Activated naive CD4-positive, alpha-beta T cell treated with anti-CD3 and anti-CD28 coated beads, Interleukin-2, amount 50 U/mL, for 24 hours (primary cell): ENCODE results near the gene SOST.
A peak's percentile ranks its signal among the peaks of the same experiment; 100 is the strongest.

Experiments used
- H3K27ac Mint-ChIP-seq: one replicate; pipeline ENCODE4 v1.8.0; 2021; ENCODE audit warnings: mild to moderate bottlenecking, mixed read lengths
- H3K27me3 Mint-ChIP-seq: one replicate; pipeline ENCODE4 v1.8.0; 2021; ENCODE audit warnings: mixed read lengths
- H3K36me3 Mint-ChIP-seq: one replicate; pipeline ENCODE4 v1.8.0; 2021; ENCODE audit warnings: mixed read lengths
- H3K4me1 Mint-ChIP-seq: one replicate; pipeline ENCODE4 v1.8.0; 2021; ENCODE audit warnings: mixed read lengths
- H3K4me3 Mint-ChIP-seq: one replicate; pipeline ENCODE4 v1.8.0; 2021; ENCODE audit warnings: mild to moderate bottlenecking, mixed read lengths
- H3K9me3 Mint-ChIP-seq: one replicate; pipeline ENCODE4 v1.8.0; 2021; ENCODE audit warnings: mixed read lengths

Gene SOST

DNA sequence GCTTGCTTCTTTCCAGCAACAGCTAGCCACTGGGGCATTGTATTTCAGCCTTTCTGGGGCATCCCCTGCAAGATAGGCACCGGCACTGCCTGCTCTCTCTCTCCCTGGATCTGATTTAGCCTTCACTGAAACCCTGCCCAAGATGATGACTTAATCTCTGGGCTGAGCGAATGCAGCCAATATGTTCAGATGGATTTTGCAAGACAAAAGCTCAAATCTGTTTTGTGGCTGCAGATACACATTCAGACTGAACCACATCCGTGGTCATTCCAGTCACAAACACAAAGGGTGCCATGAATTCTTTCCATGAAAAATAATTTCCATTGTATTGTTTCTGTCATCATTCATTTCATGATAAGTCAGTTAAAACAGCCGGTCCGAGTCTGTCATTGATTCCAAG lies 24.2 kb downstream of the SOST start:
- no peaks in the 10 kb centered on the region for H3K36me3 Mint-ChIP-seq
- no peak overlapping the region for H3K4me3 Mint-ChIP-seq
- no peaks in the 10 kb centered on the region for H3K4me1 Mint-ChIP-seq
- no peak overlapping the region for H3K27ac Mint-ChIP-seq
- H3K9me3 Mint-ChIP-seq: no peaks in the 10 kb centered on the region
- H3K27me3 Mint-ChIP-seq: peaks cover 1% of the 10 kb centered on the region

DNA sequence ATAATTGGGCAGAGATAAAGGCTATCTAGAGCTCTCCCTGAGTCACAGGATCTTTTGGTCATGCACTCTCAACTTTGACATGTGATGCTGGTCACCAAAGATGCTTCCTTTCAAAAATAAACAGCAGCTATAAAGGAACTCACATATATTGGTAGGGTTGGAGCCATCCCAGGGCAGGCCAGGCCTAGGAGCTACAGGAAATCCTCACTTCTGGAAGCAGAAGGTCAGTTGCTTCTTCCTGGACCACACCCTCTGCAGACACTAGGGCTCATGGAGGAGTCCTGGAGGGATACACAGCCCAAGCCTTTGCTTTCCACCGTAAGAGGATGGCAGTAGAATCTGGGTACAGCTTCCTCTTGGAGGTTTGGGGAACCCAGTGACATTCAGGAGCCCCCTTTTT lies 24.6 kb downstream of the SOST start:
- H3K4me3 Mint-ChIP-seq: no peak overlapping the region
- H3K4me1 Mint-ChIP-seq: no peaks in the 10 kb centered on the region
- H3K27me3 Mint-ChIP-seq: peaks cover 1% of the 10 kb centered on the region
- no peak overlapping the region for H3K27ac Mint-ChIP-seq
- H3K9me3 Mint-ChIP-seq: no peaks in the 10 kb centered on the region
- no peaks in the 10 kb centered on the region for H3K36me3 Mint-ChIP-seq

DNA sequence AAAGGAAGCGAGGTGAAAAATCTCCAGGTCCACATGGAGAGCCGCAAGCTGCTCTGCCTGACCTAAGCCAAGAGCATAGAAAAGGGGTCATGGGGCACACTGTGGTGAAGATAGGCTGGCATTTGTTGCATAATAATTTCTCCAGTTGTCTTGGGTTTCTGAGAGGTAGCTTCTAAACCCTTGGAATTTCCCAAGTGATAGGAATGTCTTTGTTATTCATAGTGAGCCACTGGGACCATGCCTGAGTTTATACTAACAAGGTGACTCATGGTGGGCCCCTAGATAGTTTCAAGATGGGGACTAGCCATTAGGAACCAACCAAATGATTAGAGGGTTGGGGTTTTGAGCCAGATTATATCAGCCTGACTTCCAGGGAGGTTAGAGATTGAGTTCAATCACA lies 25.6 kb downstream of the SOST start:
- H3K9me3 Mint-ChIP-seq: no peaks in the 10 kb centered on the region
- no peaks in the 10 kb centered on the region for H3K27me3 Mint-ChIP-seq
- no peak overlapping the region for H3K4me3 Mint-ChIP-seq
- no peaks in the 10 kb centered on the region for H3K4me1 Mint-ChIP-seq
- H3K36me3 Mint-ChIP-seq: no peaks in the 10 kb centered on the region
- H3K27ac Mint-ChIP-seq: no peak overlapping the region

DNA sequence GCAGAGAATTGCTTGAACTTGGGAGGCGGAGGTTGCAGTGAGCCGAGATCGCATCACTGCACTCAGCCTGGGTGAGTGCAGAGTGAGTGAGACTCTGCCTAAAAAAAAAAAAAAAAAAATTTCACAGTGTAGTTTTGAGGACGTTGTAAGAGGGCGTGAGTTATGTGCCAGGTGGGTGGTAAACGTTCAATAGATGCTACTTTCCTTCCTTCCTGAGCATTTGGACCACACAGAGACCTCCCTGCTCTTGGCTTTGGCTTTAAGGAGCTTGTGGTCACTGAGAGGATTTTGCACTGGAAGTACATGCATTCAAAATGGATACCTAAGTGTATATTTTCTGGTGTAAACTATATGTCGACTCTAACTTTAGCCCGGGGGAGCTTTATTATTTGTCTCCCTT lies 30.5 kb downstream of the SOST start:
- no peaks in the 10 kb centered on the region for H3K9me3 Mint-ChIP-seq
- H3K27me3 Mint-ChIP-seq: no peaks in the 10 kb centered on the region
- H3K27ac Mint-ChIP-seq: no peak overlapping the region
- H3K4me3 Mint-ChIP-seq: no peak overlapping the region
- no peaks in the 10 kb centered on the region for H3K36me3 Mint-ChIP-seq
- no peaks in the 10 kb centered on the region for H3K4me1 Mint-ChIP-seq

DNA sequence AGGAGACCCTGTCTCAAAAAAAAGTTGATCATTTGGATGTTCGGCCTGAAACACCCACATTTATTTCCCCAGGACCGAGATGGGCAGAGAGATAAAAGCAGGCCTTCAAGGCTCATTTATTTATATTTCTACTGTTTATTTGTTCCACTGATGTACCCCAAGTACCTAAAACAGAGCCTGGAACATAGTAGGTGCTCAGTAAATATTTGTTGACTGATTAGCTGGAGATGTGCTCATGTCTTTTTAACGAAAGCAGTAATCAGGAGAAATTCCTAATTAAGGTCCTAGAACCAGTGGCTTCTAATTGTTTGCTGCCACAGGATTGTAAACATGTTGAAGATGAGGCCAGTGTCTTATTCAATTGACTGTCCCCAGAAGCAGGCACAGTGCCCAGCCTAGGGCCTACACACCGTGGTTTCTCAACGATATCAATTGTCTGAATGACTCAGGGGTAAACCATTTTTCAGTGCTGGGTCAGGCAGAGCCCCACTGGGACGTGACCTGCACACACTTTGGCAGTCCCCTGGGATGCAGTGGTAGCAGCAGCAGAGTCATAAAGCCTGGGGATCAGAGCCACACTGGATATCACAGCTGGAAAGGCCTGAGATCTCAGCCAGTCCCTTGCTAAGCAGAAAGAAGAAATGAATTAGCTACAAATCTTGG lies 34.8 kb downstream of the SOST start:
- Mint-ChIP-seq H3K9me3 (no peaks in the 10 kb centered on the region), H3K36me3 (no peaks in the 10 kb centered on the region), H3K4me1 (peaks cover 14% of the 10 kb centered on the region), H3K27me3 (no peaks in the 10 kb centered on the region), H3K27ac (peak overlapping the region; percentile 30), H3K4me3 (no peak overlapping the region)

DNA sequence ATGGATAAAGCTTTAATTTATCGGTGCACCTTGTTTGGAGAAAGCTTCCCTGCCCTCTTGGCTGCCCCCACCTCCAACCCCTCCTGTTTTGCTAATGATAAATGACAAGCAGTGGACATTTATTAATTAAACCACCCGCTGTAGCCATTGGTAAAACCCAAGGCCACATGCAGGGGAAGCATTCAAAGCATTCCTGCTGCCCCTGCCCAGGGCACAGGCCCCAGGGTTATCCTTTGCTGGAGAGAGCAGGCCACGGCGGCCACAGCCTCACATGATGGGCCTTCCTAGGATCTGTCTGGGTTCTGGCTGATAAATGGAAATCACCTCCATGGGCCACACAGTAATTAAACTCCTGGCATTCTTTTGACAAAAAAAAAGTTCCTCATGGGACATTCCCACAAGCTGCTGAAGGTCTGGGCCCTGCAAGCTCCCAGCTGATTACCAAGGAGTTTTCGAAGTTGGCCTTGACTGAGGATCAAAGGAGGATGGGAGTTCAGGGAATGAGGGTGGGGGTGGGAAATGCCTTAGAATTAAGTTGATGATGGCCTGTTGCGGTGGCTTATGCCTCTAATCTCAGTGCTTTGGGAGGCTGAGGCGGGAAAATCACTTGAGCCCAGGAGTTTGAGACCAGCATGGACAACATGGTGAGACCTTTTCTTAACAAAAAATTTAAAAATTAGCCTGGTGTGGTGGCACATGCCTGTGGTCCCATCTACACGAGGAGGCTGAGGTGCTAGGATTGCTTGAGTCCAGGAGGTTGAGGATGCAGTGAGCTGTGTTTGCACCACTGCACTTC lies 35.5 kb downstream of the SOST start:
- Mint-ChIP-seq H3K4me3 (no peak overlapping the region), H3K27me3 (no peaks in the 10 kb centered on the region), H3K9me3 (no peaks in the 10 kb centered on the region), H3K4me1 (peaks cover 14% of the 10 kb centered on the region), H3K36me3 (no peaks in the 10 kb centered on the region), H3K27ac (no peak overlapping the region)

DNA sequence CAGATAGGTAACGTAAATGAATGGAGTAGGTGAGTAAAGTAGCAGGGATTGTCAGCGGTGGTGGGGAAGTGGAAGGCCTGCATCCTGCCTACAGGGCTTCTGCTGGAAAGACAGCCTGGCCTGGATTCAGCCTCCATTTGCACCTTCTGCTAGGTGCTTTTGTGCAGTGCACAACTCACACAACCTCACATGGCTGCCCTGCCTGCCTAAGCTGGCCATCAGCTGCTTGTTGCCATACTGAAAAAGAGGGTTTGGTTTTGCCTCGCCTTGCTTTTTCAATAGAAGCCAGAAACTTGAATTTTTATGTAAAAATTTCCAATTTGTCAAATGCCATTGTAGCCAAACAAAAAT lies 36.3 kb downstream of the SOST start:
- Mint-ChIP-seq H3K9me3 (no peaks in the 10 kb centered on the region), H3K27ac (no peak overlapping the region), H3K36me3 (no peaks in the 10 kb centered on the region), H3K27me3 (no peaks in the 10 kb centered on the region), H3K4me1 (peaks cover 14% of the 10 kb centered on the region), H3K4me3 (peak overlapping the region; percentile 44)

DNA sequence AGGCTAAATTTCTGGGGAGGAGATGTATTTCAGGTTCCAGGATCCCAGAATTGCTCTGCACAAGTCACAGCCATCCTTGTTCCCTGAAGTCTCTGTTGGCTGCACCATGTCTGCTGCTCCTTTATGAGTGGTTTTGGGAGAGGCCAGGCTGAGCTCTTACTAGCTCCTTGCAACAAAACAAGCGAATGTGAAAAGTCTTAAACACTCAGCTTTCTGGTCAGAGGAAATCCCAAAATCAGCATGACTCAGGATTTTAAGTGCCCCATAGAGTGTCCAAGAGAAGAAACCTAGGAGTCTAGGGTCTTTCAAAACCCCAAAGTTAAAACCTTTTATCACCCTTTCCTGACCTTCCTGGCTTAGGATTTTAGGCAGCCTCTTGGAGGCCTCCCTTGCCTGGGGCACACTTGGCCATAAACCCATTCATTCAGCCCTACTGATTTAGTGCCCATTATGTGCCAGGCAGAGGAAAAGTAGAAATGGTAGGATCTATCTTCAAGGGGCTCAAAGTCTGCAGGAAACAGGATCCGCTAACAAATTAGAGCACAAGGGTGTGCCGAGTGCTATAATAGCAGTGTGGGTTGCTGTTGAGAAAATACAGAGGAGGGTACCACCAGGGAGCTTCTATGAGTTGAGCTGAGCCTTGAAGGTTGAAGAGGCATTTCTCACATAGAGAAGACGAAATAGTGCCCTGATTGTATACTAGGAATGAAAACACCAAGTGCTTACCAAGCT lies 36.9 kb downstream of the SOST start:
- peaks cover 14% of the 10 kb centered on the region for H3K4me1 Mint-ChIP-seq

DNA sequence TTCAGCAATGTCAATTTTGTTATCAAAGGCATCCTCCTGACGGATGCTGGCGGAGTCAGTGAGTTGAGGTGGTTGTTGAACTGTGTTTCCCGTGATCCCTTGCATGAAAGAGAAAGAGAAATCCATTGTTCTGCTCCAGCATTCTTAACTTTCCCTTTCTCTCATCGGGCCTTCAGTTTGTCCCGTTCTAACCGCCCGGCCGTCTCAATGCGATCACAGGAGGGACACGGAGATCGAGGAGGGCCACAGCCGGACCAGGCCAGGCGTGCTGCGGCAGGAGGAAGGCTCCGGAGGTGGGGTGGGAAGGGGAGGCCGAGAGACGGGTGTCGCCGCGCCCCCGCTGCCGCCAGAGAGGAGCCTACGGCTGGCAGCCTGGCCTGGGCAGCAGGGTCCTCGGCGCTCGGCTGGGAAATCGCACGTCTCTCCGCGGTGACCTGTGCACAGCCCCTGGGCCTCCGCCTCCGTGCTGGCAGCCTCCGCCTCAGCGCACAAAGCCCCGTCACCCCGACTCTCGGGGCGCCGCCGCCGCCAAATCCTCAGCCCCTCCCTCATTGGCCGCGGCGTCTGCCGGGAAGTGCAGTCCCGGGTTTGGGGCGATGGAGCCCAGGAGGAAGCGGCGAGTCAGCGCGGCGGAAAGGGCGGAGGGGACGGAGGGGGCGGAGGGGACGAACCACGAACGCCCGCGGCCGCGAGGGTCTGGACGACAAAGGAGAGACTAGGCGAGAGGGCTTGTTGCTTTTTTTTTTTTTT lies 38.1 kb downstream of the SOST start:
- Mint-ChIP-seq H3K27me3 (peaks cover 1% of the 10 kb centered on the region), H3K4me1 (peaks cover 14% of the 10 kb centered on the region), H3K9me3 (no peaks in the 10 kb centered on the region), H3K36me3 (no peaks in the 10 kb centered on the region), H3K27ac (peak overlapping the region; percentile 84), H3K4me3 (peak overlapping the region; percentile 92)

More for the DNA sequence above, 36.9 kb downstream of the SOST start:
- Mint-ChIP-seq H3K9me3 (no peaks in the 10 kb centered on the region), H3K27ac (peak overlapping the region; percentile 89), H3K4me3 (peak overlapping the region; percentile 92), H3K27me3 (peaks cover 1% of the 10 kb centered on the region), H3K36me3 (no peaks in the 10 kb centered on the region)

DNA sequence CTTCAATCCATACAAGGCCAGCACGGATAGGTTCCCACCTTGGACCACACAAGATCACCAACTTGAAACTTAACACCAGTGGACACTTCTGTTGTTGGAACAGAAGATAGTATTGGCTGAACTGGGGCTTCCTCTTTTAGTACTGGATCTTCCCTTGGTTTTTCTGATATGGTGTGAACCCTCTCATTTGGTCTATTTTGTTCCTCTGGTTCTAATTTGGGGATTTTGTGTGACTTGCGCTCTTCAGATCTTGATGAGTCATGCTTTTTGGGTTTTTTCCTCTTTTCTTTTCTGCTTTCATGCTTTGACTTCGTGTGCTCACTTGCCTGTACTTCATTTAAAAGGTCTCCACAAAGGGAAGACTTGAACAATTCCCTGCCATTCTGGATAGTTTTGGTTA lies 39.0 kb downstream of the SOST start:
- H3K4me1 Mint-ChIP-seq: peaks cover 15% of the 10 kb centered on the region
- no peaks in the 10 kb centered on the region for H3K36me3 Mint-ChIP-seq
- peak overlapping the region; percentile 92 for H3K4me3 Mint-ChIP-seq
- no peaks in the 10 kb centered on the region for H3K9me3 Mint-ChIP-seq
- peaks cover 2% of the 10 kb centered on the region for H3K27me3 Mint-ChIP-seq
- H3K27ac Mint-ChIP-seq: peak overlapping the region; percentile 80

DNA sequence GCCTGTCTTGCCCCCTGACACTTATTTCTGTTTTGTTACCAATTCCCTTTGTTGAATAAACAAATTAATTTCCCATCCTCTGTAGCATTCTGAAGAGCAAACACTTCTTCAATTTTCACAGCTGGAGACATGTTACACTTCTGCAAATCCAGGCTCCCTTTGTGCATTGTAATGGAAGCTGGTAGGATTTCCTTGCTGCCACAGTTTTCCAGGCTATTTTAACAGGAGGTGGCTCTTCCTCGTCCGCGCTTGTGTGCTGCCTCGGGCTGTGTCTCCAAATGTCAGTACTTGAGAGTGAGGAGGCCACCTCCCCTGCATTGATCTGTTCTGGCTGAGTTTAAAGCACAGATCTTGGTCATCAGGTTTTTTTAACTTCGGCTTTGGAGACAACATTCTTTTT lies 40.0 kb downstream of the SOST start:
- H3K36me3 Mint-ChIP-seq: no peaks in the 10 kb centered on the region
- H3K4me3 Mint-ChIP-seq: no peak overlapping the region
- peaks cover 21% of the 10 kb centered on the region for H3K4me1 Mint-ChIP-seq
- H3K27me3 Mint-ChIP-seq: peaks cover 8% of the 10 kb centered on the region
- no peaks in the 10 kb centered on the region for H3K9me3 Mint-ChIP-seq
- no peak overlapping the region for H3K27ac Mint-ChIP-seq

DNA sequence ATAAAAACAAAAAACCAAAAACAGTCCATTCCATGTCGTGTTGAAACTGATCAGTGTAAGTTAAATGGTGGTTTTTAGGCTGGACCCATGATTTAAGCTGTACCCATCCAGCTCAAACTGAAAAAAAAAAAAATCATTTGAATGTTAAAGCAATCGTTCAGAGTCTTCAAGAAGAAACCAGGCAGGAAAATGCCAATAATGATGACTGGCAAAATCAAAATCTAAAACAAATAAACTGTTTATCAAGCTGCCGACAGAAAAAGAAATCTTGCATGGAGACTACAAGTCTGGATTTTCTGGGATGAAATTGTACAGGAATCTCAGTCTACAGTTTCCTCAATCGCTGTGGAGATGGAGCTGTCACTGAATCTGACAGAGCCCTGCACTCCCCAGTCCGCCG lies 40.7 kb downstream of the SOST start:
- Mint-ChIP-seq H3K4me1 (peaks cover 27% of the 10 kb centered on the region), H3K9me3 (no peaks in the 10 kb centered on the region), H3K4me3 (no peak overlapping the region), H3K36me3 (no peaks in the 10 kb centered on the region), H3K27me3 (peaks cover 12% of the 10 kb centered on the region), H3K27ac (no peak overlapping the region)

DNA sequence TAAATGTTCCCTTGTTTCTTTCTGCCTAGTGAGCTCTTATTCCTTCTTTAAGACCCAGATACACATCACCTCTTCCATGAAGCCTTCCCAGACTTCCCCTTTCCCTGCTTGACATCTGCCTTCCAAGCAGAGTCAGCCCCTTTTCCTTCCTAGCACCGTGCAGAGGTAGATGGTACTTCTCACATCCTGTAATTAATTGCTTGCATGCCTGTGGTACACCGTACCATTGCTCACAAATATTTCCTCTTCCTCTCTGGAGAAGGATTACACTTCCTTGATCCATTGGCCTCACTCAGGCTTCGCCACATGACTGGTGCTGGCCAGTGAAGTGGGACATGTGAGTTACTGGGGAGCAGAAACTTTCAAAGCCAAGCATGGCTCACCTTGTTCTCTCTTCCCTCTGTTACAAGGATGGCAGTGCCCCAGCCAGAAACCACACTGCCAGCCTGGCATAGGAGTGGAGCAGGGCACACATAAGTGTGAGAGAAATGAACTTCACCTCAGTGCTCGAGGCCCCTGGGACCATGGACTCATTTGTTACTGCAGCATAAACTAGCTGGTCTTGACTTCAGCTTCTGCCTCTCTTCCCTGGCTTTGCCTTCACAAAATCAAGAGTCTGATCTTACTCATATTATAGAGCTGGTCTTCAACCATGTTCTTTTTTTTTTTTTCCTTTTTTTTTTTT lies 44.0 kb downstream of the SOST start:
- Mint-ChIP-seq H3K4me3 (peak overlapping the region; percentile 53), H3K9me3 (no peaks in the 10 kb centered on the region), H3K36me3 (no peaks in the 10 kb centered on the region), H3K4me1 (peaks cover 19% of the 10 kb centered on the region), H3K27ac (no peak overlapping the region), H3K27me3 (peaks cover 25% of the 10 kb centered on the region)

DNA sequence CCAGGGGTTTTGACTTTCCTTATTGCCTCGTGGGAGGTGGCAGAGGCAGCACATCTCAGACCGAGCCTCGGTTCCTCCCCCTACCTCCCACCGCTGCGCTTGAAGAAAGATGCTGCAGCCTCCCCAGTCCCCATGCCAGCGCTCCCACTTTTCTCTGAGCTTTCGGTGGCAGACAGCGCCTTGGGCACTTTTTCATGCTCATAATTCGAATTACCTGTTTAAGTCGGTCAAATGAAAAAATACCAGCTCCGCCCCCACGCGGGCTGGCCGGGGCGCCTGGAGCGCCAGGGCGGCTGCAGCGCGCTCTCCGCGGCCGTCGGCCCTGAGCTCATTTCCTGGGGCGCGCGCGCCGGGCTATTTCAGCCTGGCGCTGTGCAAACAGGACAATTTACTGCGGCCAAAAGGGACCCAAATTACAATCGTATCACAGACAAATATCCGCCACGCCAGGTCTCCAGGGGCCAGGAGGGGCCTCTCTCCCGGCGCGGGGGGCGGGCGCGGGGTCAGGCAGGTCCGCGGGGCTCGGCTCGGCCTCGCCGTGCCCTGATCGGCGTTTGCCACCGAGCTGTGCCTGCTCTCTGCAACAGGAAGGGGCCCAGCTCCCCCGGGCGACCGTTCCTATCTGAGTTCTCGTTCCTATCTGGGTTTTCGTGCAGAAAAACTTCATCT lies 45.0 kb downstream of the SOST start:
- Mint-ChIP-seq H3K36me3 (no peaks in the 10 kb centered on the region), H3K27ac (no peak overlapping the region), H3K4me1 (peaks cover 14% of the 10 kb centered on the region), H3K27me3 (peaks cover 25% of the 10 kb centered on the region), H3K9me3 (no peaks in the 10 kb centered on the region), H3K4me3 (peak overlapping the region; percentile 53)

DNA sequence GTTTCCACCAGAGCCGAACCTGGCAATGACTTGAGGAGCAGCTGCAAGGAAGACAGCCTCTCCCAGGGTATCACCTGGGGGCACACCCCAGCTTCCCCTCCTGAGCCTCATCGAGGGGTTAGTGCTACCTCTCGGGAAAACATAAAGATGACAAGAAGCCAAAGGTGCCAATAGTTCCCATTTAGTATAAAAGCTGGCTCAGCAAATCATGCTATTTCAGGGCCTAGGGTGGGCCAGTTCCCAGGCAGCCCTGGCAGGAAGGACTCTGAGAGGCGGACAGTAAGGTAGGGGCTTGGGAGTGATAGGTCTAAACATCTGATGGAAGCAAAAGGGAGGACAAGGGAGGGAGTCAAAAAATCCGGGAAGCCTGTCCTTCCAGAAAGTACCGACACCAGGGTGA lies 46.2 kb downstream of the SOST start:
- H3K27me3 Mint-ChIP-seq: peaks cover 25% of the 10 kb centered on the region
- H3K36me3 Mint-ChIP-seq: no peaks in the 10 kb centered on the region

More for the DNA sequence above, 46.2 kb downstream of the SOST start:
- H3K4me1 Mint-ChIP-seq: peaks cover 14% of the 10 kb centered on the region
- H3K9me3 Mint-ChIP-seq: no peaks in the 10 kb centered on the region
- H3K4me3 Mint-ChIP-seq: no peak overlapping the region
- H3K27ac Mint-ChIP-seq: no peak overlapping the region
